IMR-90 (cell line): ENCODE data around the gene NOL9. TPM values are rescaled to one million over a fixed set of nuclear protein-coding genes. Genes with fewer than 3 reads are reported as not detected.

Source experiments
- ATAC-seq: fragments of 200-7000 bp; cut with Tn5 transposase; 2 replicates; pipeline ENCODE4 v1.9.1; 2020; ENCODE audit warnings: low read depth, mild to moderate bottlenecking, moderate library complexity
- BruUV-seq: library from RNA; stranded (reverse); fragments of 400-500 nt; replicated peaks from 2 replicates; lab custom pipeline; 2021; lab: Mats Ljungman, UMichigan
- CTCF ChIA-PET: fragments of 300-600 bp; formaldehyde crosslinking; extraction: SDS; loops from one replicate; lab custom pipeline; 2021; ENCODE audit warnings: antibody characterized with exemption; lab: Yijun Ruan, JAX
- POLR2A ChIA-PET: fragments of 300-600 bp; sonication (Branson Sonifier 250); formaldehyde crosslinking; loops from one replicate; lab custom pipeline; 2022; ENCODE audit warnings: antibody characterized with exemption; ENCODE audit not compliant: unreplicated experiment; lab: Charles Lee
- DNase-seq: peaks from one replicate; pipeline ENCODE4 v3.0.0; 2013
- H2AFZ ChIP-seq: replicated peaks from 2 replicates; pipeline ENCODE3; 2013; ENCODE audit warnings: low read length, mild to moderate bottlenecking; ENCODE audit not compliant: poor library complexity
- H2AK5ac ChIP-seq: 2 replicates; pipeline ENCODE4 v1.6.1; 2013; ENCODE audit warnings: low read depth, low read length, inconsistent platforms
- H2AK9ac ChIP-seq: replicated peaks from 2 replicates; pipeline ENCODE3; 2013; ENCODE audit warnings: mild to moderate bottlenecking, low read depth, low read length, moderate library complexity; ENCODE audit not compliant: poor library complexity
- H2BK120ac ChIP-seq: 2 replicates; pipeline ENCODE4 v1.6.1; 2013; ENCODE audit warnings: low read depth, low read length, inconsistent platforms
- H2BK15ac ChIP-seq: 3 replicates; pipeline ENCODE4 v1.6.1; 2013; ENCODE audit warnings: low read depth, low read length, inconsistent platforms
- H2BK20ac ChIP-seq: 2 replicates; pipeline ENCODE4 v1.6.1; 2013; ENCODE audit warnings: low read depth, mild to moderate bottlenecking, inconsistent platforms, low read length, moderate library complexity
- H2BK5ac ChIP-seq: 2 replicates; pipeline ENCODE4 v1.6.1; 2013; ENCODE audit warnings: mild to moderate bottlenecking, low read depth, low read length, inconsistent platforms; ENCODE audit not compliant: poor library complexity, severe bottlenecking
- H3K14ac ChIP-seq: replicated peaks from 2 replicates; pipeline ENCODE4 v1.6.1; 2013; ENCODE audit warnings: low read depth, low read length, inconsistent platforms
- H3K18ac ChIP-seq: 2 replicates; pipeline ENCODE4 v1.6.1; 2013; ENCODE audit warnings: low read depth, low read length, control low read depth
- H3K23ac ChIP-seq: 2 replicates; pipeline ENCODE4 v1.6.1; 2013; ENCODE audit warnings: low read depth, low read length, inconsistent platforms
- H3K27ac ChIP-seq: 2 replicates; pipeline ENCODE4 v1.5.1; 2013; ENCODE audit warnings: mild to moderate bottlenecking, control low read depth, low read length; ENCODE audit not compliant: insufficient read depth
- H3K27me3 ChIP-seq: 2 replicates; pipeline ENCODE4 v1.6.1; 2013; ENCODE audit warnings: low read length; ENCODE audit not compliant: control insufficient read depth, insufficient read depth
- H3K36me3 ChIP-seq: 2 replicates; pipeline ENCODE4 v1.6.1; 2013; ENCODE audit warnings: low read length, mixed read lengths; ENCODE audit not compliant: control insufficient read depth, insufficient read depth
- H3K4ac ChIP-seq: 2 replicates; pipeline ENCODE4 v1.6.1; 2013; ENCODE audit warnings: low read depth, low read length, inconsistent platforms
- H3K4me1 ChIP-seq: 2 replicates; pipeline ENCODE4 v1.6.1; 2013; ENCODE audit warnings: low read length, mixed read lengths; ENCODE audit not compliant: control insufficient read depth, insufficient read depth
- H3K4me2 ChIP-seq: 2 replicates; pipeline ENCODE4 v1.6.1; 2013; ENCODE audit warnings: low read depth, mild to moderate bottlenecking, control low read depth, low read length, moderate library complexity
- H3K4me3 ChIP-seq: 2 replicates; pipeline ENCODE4 v1.5.1; 2013; ENCODE audit warnings: low read depth, mild to moderate bottlenecking, control low read depth, low read length, moderate library complexity; ENCODE audit not compliant: insufficient read depth
- H3K56ac ChIP-seq: 2 replicates; pipeline ENCODE4 v1.6.1; 2013; ENCODE audit warnings: low read length, inconsistent platforms; ENCODE audit not compliant: insufficient read depth; ENCODE audit errors: extremely low read depth
- H3K79me1 ChIP-seq, 2 experiments: 2 replicates each; pipeline ENCODE4 v1.6.1; 2013; ENCODE audit warnings: low read length in 2 of 2, inconsistent platforms in 1 of 2, low read depth in 1 of 2
- H3K9ac ChIP-seq: 2 replicates; pipeline ENCODE4 v1.6.1; 2013; ENCODE audit warnings: low read depth, low read length, control low read depth
- H3K9me1 ChIP-seq: 2 replicates; pipeline ENCODE4 v1.6.1; 2013; ENCODE audit warnings: low read length, inconsistent platforms; ENCODE audit not compliant: insufficient read depth
- H3K9me3 ChIP-seq: 2 replicates; pipeline ENCODE4 v1.6.1; 2013; ENCODE audit warnings: low read length; ENCODE audit not compliant: control insufficient read depth, insufficient read depth
- H4K20me1 ChIP-seq: 2 replicates; pipeline ENCODE4 v1.6.1; 2013; ENCODE audit warnings: low read length, inconsistent platforms; ENCODE audit not compliant: insufficient read depth
- H4K5ac ChIP-seq: 2 replicates; pipeline ENCODE4 v1.6.1; 2013; ENCODE audit warnings: mild to moderate bottlenecking, low read depth, low read length, control low read depth
- H4K8ac ChIP-seq, 2 experiments: 2 replicates each; pipeline ENCODE4 v1.6.1; 2013; ENCODE audit warnings: low read depth in 2 of 2, low read length in 2 of 2, control low read depth in 1 of 2, inconsistent platforms in 1 of 2
- H4K91ac ChIP-seq: 2 replicates; pipeline ENCODE4 v1.6.1; 2013; ENCODE audit warnings: low read depth, low read length, inconsistent platforms; ENCODE audit not compliant: insufficient read depth
- BHLHE40 ChIP-seq: fragments of 150-350 bp; IDR thresholded peaks from 2 replicates; pipeline ENCODE4 v1.6.1; 2016; ENCODE audit warnings: mild to moderate bottlenecking, low read depth, low read length
- CEBPB ChIP-seq: IDR thresholded peaks from 2 replicates; pipeline ENCODE4 v1.6.1; 2012; ENCODE audit warnings: low read depth, low read length, improper control_type of control experiment
- CHD1 ChIP-seq: IDR thresholded peaks from 2 replicates; pipeline ENCODE4 v1.6.1; 2012; ENCODE audit warnings: low read depth, low read length, improper control_type of control experiment
- FOS ChIP-seq: fragments of 150-350 bp; IDR thresholded peaks from 2 replicates; pipeline ENCODE4 v1.6.1; 2016; ENCODE audit warnings: low read depth, low read length
- MAFK ChIP-seq: IDR thresholded peaks from 2 replicates; pipeline ENCODE4 v1.6.1; 2012; ENCODE audit warnings: low read depth, low read length, improper control_type of control experiment
- MAZ ChIP-seq: IDR thresholded peaks from 2 replicates; pipeline ENCODE4 v1.6.1; 2012; ENCODE audit warnings: low read depth, mild to moderate bottlenecking, low read length, improper control_type of control experiment, moderate library complexity, borderline replicate concordance
- MXI1 ChIP-seq: IDR thresholded peaks from 2 replicates; pipeline ENCODE4 v1.6.1; 2012; ENCODE audit warnings: low read depth, mild to moderate bottlenecking, low read length, moderate library complexity, borderline replicate concordance
- NFE2L2 ChIP-seq: fragments of 150-350 bp; IDR thresholded peaks from 2 replicates; pipeline ENCODE4 v1.6.1; 2016; ENCODE audit warnings: low read depth, mild to moderate bottlenecking, low read length
- POLR2A ChIP-seq: IDR thresholded peaks from 2 replicates; pipeline ENCODE4 v1.6.1; 2012; ENCODE audit warnings: mild to moderate bottlenecking, low read depth, low read length
- RAD21 ChIP-seq: IDR thresholded peaks from 2 replicates; pipeline ENCODE4 v1.6.1; 2012; ENCODE audit warnings: low read length, improper control_type of control experiment
- RCOR1 ChIP-seq: IDR thresholded peaks from 2 replicates; pipeline ENCODE4 v1.6.1; 2012; ENCODE audit warnings: mild to moderate bottlenecking, low read length, improper control_type of control experiment; ENCODE audit not compliant: insufficient replicate concordance
- RFX5 ChIP-seq: IDR thresholded peaks from 2 replicates; pipeline ENCODE4 v1.8.0; 2012; ENCODE audit warnings: low read depth, mild to moderate bottlenecking, low read length, moderate library complexity
- SMC3 ChIP-seq: fragments of 150-350 bp; IDR thresholded peaks from 2 replicates; pipeline ENCODE4 v1.6.1; 2016; ENCODE audit warnings: low read depth, mild to moderate bottlenecking, antibody characterized with exemption, low read length, moderate library complexity
- WGBS, 2 experiments: methylation state at CpG; one replicate each; pipeline versions ENCODE4 v1.1.5 to v1.1.7; 2013; ENCODE audit warnings: missing lambda C conversion rate in 2 of 2; ENCODE audit not compliant: insufficient read length in 1 of 2; ENCODE audit errors: extremely low coverage in 2 of 2; 5-methylcytosine and 5-hydroxymethylcytosine counted together
- dilution Hi-C: fragments of 300-500 bp; cut with HindIII; formaldehyde crosslinking; loops from one replicate; pipeline ENCODE4 v1.14.3; 2018; ENCODE audit warnings: low sequenced_read_pairs; ENCODE audit not compliant: unreplicated experiment
- in situ Hi-C: fragments of 300-500 bp; cut with MboI; formaldehyde crosslinking; loops from 3 replicates; pipeline ENCODE4 v1.14.3; 2019; ENCODE audit warnings: low sequenced_read_pairs, inconsistent platforms, mixed read lengths
- intact Hi-C: fragments of 100-400 bp; cut with micrococcal nuclease; formaldehyde crosslinking; loops from 2 replicates; pipeline ENCODE4 v1.10.0; 2022
- polyA plus RNA-seq, 3 experiments: library from polyadenylated mRNA; depleted of rRNA; stranded (reverse); fragments of >200 nt; gene quantifications; 2 replicates each; pipeline ENCODE4 v1.2.3, GENCODE V29; 2012; ENCODE audit warnings: low replicate concordance in 1 of 3
- total RNA-seq: library from RNA; depleted of rRNA; stranded (reverse); fragments of >200 nt; gene quantifications from 2 replicates; pipeline ENCODE4 v1.2.3, GENCODE V29; 2012
- TF ChIP-seq, protein P1 (sequence below): conservative IDR thresholded peaks from 2 replicates; pipeline ENCODE4 v1.5.1; 2012; ENCODE audit warnings: mild to moderate bottlenecking, low read depth, low read length, improper control_type of control experiment
- TF ChIP-seq, protein P2 (sequence below): fragments of 150-350 bp; IDR thresholded peaks from 2 replicates; pipeline ENCODE4 v1.6.1; 2017; ENCODE audit warnings: mild to moderate bottlenecking, antibody characterized with exemption, low read length, low read depth
- TF ChIP-seq, protein P3 (sequence below): fragments of 150-350 bp; IDR thresholded peaks from 2 replicates; pipeline ENCODE4 v1.6.1; 2016; ENCODE audit warnings: low read depth, mild to moderate bottlenecking, low read length, moderate library complexity, borderline replicate concordance

The NOL9 gene
- total and polyA plus RNA-seq, 2 of the 4 experiments (the other 2 are of a cell fraction) = 13.0 to 19.2 TPM

DNA sequence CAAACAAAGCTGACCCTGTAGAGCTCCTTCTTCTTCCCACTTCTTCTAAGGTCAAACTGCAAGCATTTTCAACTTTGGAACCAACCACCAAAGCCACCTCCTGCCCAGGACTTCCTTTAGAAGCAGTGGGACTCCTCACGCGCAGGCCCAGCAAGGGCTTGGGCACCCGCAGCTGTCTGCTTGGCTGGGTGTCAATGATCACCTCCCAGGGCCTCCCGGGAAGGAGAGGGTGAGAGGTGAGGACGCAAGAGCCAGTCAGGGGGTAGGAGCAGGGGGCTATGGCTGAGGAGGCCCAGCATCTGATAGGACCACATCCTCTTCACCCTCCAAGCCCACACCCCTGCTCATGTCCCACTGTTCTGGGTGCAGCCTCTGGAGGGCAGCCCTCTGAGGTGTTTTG is 38.1 kb upstream of the NOL9 start:
- Histone ChIP-seq H3K4me3 (no peak overlapping the region), H2BK20ac (no peak overlapping the region), H3K56ac (no peak overlapping the region), H4K20me1 (peaks cover 78% of the 10 kb centered on the region), H2AFZ (no peak overlapping the region), H4K5ac (no peak overlapping the region), H2BK120ac (no peak overlapping the region), H3K4me1 (no peaks in the 10 kb centered on the region; the same call in 1 of the 2 replicates), H3K27me3 (no peaks in the 10 kb centered on the region), H2AK5ac (no peak overlapping the region), H3K18ac (no peak overlapping the region), H2BK15ac (no peak overlapping the region), H2BK5ac (no peak overlapping the region), H2AK9ac (no peak overlapping the region), H4K8ac (no peak overlapping the region), H3K79me1 (peaks cover 8 to 79% of the 10 kb centered on the region in 2 experiments), H3K4me2 (no peak overlapping the region), H4K91ac (no peak overlapping the region), H3K36me3 (peaks cover 94% of the 10 kb centered on the region), H3K9me3 (no peaks in the 10 kb centered on the region), H3K4ac (no peak overlapping the region), H3K23ac (no peak overlapping the region), H3K14ac (no peak overlapping the region), H3K27ac (no peak overlapping the region), H3K9ac (no peak overlapping the region), H3K9me1 (no peaks in the 10 kb centered on the region)
- DNase-seq (no peak), ATAC-seq (no peak)
- no peak for TF ChIP-seq CEBPB
- TF ChIP-seq, protein P1, sequence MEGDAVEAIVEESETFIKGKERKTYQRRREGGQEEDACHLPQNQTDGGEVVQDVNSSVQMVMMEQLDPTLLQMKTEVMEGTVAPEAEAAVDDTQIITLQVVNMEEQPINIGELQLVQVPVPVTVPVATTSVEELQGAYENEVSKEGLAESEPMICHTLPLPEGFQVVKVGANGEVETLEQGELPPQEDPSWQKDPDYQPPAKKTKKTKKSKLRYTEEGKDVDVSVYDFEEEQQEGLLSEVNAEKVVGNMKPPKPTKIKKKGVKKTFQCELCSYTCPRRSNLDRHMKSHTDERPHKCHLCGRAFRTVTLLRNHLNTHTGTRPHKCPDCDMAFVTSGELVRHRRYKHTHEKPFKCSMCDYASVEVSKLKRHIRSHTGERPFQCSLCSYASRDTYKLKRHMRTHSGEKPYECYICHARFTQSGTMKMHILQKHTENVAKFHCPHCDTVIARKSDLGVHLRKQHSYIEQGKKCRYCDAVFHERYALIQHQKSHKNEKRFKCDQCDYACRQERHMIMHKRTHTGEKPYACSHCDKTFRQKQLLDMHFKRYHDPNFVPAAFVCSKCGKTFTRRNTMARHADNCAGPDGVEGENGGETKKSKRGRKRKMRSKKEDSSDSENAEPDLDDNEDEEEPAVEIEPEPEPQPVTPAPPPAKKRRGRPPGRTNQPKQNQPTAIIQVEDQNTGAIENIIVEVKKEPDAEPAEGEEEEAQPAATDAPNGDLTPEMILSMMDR = no peak
- TF ChIP-seq SMC3 = no peak
- no peak for TF ChIP-seq MAZ
- no peak for TF ChIP-seq MXI1
- no peak for TF ChIP-seq MAFK
- no peak for TF ChIP-seq RFX5
- TF ChIP-seq NFE2L2 = no peak
- no peak for TF ChIP-seq POLR2A
- TF ChIP-seq, protein P2, sequence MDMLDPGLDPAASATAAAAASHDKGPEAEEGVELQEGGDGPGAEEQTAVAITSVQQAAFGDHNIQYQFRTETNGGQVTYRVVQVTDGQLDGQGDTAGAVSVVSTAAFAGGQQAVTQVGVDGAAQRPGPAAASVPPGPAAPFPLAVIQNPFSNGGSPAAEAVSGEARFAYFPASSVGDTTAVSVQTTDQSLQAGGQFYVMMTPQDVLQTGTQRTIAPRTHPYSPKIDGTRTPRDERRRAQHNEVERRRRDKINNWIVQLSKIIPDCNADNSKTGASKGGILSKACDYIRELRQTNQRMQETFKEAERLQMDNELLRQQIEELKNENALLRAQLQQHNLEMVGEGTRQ = no peak
- TF ChIP-seq BHLHE40 = no peak
- TF ChIP-seq, protein P3, sequence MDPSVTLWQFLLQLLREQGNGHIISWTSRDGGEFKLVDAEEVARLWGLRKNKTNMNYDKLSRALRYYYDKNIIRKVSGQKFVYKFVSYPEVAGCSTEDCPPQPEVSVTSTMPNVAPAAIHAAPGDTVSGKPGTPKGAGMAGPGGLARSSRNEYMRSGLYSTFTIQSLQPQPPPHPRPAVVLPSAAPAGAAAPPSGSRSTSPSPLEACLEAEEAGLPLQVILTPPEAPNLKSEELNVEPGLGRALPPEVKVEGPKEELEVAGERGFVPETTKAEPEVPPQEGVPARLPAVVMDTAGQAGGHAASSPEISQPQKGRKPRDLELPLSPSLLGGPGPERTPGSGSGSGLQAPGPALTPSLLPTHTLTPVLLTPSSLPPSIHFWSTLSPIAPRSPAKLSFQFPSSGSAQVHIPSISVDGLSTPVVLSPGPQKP = no peak
- no peak for TF ChIP-seq CHD1
- no peak for TF ChIP-seq RCOR1
- no peak for TF ChIP-seq FOS
- TF ChIP-seq RAD21 = no peak
- intact Hi-C loops = no loop called here
- in situ Hi-C loops = no loop called here
- CTCF ChIA-PET = no interaction called here
- no TSS peak for BruUV-seq
- WGBS, 2 experiments = no CpG with 5 or more reads among the region's 5 CpGs
- POLR2A ChIA-PET = no interaction called here
- dilution Hi-C loops = no loop called here
